Measurements from ENCODE around the gene GRHPR. TPM values are rescaled to one million over a fixed set of nuclear protein-coding genes. Genes with fewer than 3 reads are reported as not detected.
"Not testable (repeated sequence)": the region's sequence is repeated elsewhere in the genome, so short reads cannot be mapped to it uniquely, and the experiment has no call there.

The GRHPR gene
- total and polyA plus RNA-seq, 7 donors: 72.2 to 138 (median 100) TPM

- intact Hi-C loops (cut with DNase I): loop anchor here (5.0 to 10.0 kb wide), 4 partner anchors 38 to 150 kb away; partner anchors contain the start of genes FBXO10 (in 1 of the 2) and ZBTB5 (in 1 of the 2)
Observed at GRCh38 chr9:37424686-37425297, 2.3 kb downstream of the GRHPR start.

GRCh38 chr9:37425298-37425752, 2.8 kb downstream of the GRHPR start:
- ATAC-seq: no peak
- DNase-seq: no peak
- Histone ChIP-seq H3K4me1 (peaks cover 17% of the 10 kb centered on the region), H3K4me3 (no peak overlapping the region), H3K27ac (no peak overlapping the region), H3K9me3 (no peaks in the 10 kb centered on the region), H3K36me3 (ENCODE audit: insufficient read depth in 1 of 2, low read depth in 1 of 2) (peaks cover 3 to 60% of the 10 kb centered on the region in 2 donors), H3K27me3 (ENCODE audit: insufficient read depth in 3 of 3, low read length in 2 of 3) (no peaks in the 10 kb centered on the region)
- intact Hi-C loops (cut with DNase I): loop anchor here (5.0 to 10.0 kb wide), 2 partner anchors 48 to 149 kb away; partner anchors contain the start of gene FBXO10 (in 1 of the 2)
- 69 to 90% (median 75%) methylated on average over 11 of the region's 11 CpGs for WGBS, 3 donors
- no peak for TF ChIP-seq CTCF (IDR thresholded peaks at IDR 0.05)

More at GRCh38 chr9:37424686-37425297, 2.3 kb downstream of the GRHPR start:
- ATAC-seq: no peak
- no peak for TF ChIP-seq CTCF (IDR thresholded peaks at IDR 0.05)
- H3K36me3 ChIP-seq (ENCODE audit: insufficient read depth in 1 of 2, low read depth in 1 of 2): peaks cover 3 to 55% of the 10 kb centered on the region in 2 donors
- H3K27me3 ChIP-seq (ENCODE audit: insufficient read depth in 3 of 3, low read length in 2 of 3): no peaks in the 10 kb centered on the region
- WGBS, 3 donors: 72 to 85% (median 74%) methylated on average over 16 to 18 of the region's 18 CpGs
- no peak overlapping the region for H3K4me3 ChIP-seq
- DNase-seq: no peak
- H3K4me1 ChIP-seq: peaks cover 17% of the 10 kb centered on the region
- no peak overlapping the region for H3K27ac ChIP-seq
- no peaks in the 10 kb centered on the region for H3K9me3 ChIP-seq

- DNase-seq: not testable (repeated sequence)
- intact Hi-C loops (cut with DNase I): loop anchor here (5.0 to 10.0 kb wide), 2 partner anchors 49 to 148 kb away; partner anchors contain the start of gene FBXO10 (in 1 of the 2)
Observed at GRCh38 chr9:37426431-37426830, 3.9 kb downstream of the GRHPR start.

GRCh38 chr9:37426846-37427245, 4.3 kb downstream of the GRHPR start:
- Histone ChIP-seq H3K36me3 (ENCODE audit: insufficient read depth in 1 of 2, low read depth in 1 of 2) (peaks cover 3 to 76% of the 10 kb centered on the region in 2 donors), H3K4me3 (no peak overlapping the region), H3K9me3 (no peaks in the 10 kb centered on the region), H3K27me3 (ENCODE audit: insufficient read depth in 3 of 3, low read length in 2 of 3) (no peaks in the 10 kb centered on the region), H3K27ac (no peak overlapping the region), H3K4me1 (peaks cover 17% of the 10 kb centered on the region)
- intact Hi-C loops (cut with DNase I): loop anchor here (5.0 to 10.0 kb wide), 2 partner anchors 50 to 148 kb away; partner anchors contain the start of gene FBXO10 (in 1 of the 2)
- DNase-seq: no peak
- no peak for ATAC-seq
- WGBS, 3 donors: 83 to 86% (median 86%) methylated on average over 6 of the region's 6 CpGs
- TF ChIP-seq CTCF (IDR thresholded peaks at IDR 0.05): no peak

More at GRCh38 chr9:37426431-37426830, 3.9 kb downstream of the GRHPR start:
- H3K27ac ChIP-seq; H3K27me3 ChIP-seq (ENCODE audit: insufficient read depth in 3 of 3, low read length in 2 of 3); ATAC-seq; H3K9me3 ChIP-seq; H3K4me3 ChIP-seq: not testable (repeated sequence)
- peaks cover 3 to 71% of the 10 kb centered on the region in 2 donors for H3K36me3 ChIP-seq (ENCODE audit: insufficient read depth in 1 of 2, low read depth in 1 of 2)
- whole genome bisulfite sequencing, 3 donors: 89 to 96% (median 91%) methylated on average over 15 of the region's 15 CpGs
- H3K4me1 ChIP-seq: peaks cover 17% of the 10 kb centered on the region

GRCh38 chr9:37428345-37428744, 5.8 kb downstream of the GRHPR start:
- intact Hi-C loops (cut with DNase I): loop anchor here (5.0 to 10.0 kb wide), 2 partner anchors 51 to 146 kb away; partner anchors contain the start of gene FBXO10 (in 1 of the 2)
- ATAC-seq: no peak
- H3K4me1 ChIP-seq: peaks cover 15% of the 10 kb centered on the region
- H3K36me3 ChIP-seq (ENCODE audit: insufficient read depth in 1 of 2, low read depth in 1 of 2): peaks cover 3 to 85% of the 10 kb centered on the region in 2 donors
- TF ChIP-seq CTCF (IDR thresholded peaks at IDR 0.05): no peak
- no peak overlapping the region for H3K4me3 ChIP-seq
- H3K27me3 ChIP-seq (ENCODE audit: insufficient read depth in 3 of 3, low read length in 2 of 3): no peaks in the 10 kb centered on the region
- H3K9me3 ChIP-seq: no peaks in the 10 kb centered on the region
- 89 to 95% (median 94%) methylated on average over 12 to 14 of the region's 14 CpGs for WGBS, 3 donors
- H3K27ac ChIP-seq: no peak overlapping the region
- DNase-seq: no peak

All from psoas muscle (tissue), 8 donors.